ENCODE results near the gene ARSB.

DNA sequence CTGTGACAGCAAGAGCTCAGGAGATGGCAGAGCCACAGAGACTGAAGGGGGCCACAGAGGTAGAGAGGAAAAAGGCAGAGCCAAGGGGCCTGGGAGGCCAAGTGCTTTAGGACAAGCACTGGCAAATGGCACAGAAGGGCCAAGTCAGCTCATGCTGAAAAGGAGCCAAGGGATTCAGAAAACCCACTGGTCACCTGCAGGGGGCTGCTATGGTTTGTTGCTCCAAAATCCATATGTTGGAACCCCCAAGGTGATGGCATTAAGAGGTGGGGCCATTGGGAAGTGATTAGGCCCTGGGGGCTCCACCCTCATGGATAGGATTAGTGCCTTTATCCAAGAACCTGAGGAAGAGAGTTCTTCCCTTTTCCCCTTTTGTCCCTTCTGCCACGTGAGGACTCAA is 165.4 kb downstream of the ARSB start:
- TF ChIP-seq, protein P1, sequence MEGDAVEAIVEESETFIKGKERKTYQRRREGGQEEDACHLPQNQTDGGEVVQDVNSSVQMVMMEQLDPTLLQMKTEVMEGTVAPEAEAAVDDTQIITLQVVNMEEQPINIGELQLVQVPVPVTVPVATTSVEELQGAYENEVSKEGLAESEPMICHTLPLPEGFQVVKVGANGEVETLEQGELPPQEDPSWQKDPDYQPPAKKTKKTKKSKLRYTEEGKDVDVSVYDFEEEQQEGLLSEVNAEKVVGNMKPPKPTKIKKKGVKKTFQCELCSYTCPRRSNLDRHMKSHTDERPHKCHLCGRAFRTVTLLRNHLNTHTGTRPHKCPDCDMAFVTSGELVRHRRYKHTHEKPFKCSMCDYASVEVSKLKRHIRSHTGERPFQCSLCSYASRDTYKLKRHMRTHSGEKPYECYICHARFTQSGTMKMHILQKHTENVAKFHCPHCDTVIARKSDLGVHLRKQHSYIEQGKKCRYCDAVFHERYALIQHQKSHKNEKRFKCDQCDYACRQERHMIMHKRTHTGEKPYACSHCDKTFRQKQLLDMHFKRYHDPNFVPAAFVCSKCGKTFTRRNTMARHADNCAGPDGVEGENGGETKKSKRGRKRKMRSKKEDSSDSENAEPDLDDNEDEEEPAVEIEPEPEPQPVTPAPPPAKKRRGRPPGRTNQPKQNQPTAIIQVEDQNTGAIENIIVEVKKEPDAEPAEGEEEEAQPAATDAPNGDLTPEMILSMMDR (conservative IDR thresholded peaks at IDR 0.05 in 1 of 2, IDR thresholded peaks at IDR 0.05 in 1 of 2; ENCODE audit: low read depth in 1 of 2, low read length in 2 of 2) = no peak
- TF ChIP-seq EZH2 (IDR thresholded peaks at IDR 0.05; ENCODE audit: low read length, missing control alignments) = no peak
